Trophoblast cell (in vitro differentiated cells and primary cell): Measurements from ENCODE around the gene PRMT1.

ENCODE experiments used
- DNase-seq, 2 donors: peaks; one replicate each; pipeline ENCODE4 v3.0.0-alpha.2; 2016
- H2AFZ ChIP-seq: 2 replicates; pipeline ENCODE4 v1.6.1; 2013; ENCODE audit warnings: low read length, moderate library complexity, mild to moderate bottlenecking; ENCODE audit not compliant: insufficient read depth, poor library complexity
- H2AK5ac ChIP-seq: 2 replicates; pipeline ENCODE4 v1.6.1; 2013; ENCODE audit warnings: mild to moderate bottlenecking, low read length
- H2BK120ac ChIP-seq: 2 replicates; pipeline ENCODE4 v1.6.1; 2013; ENCODE audit warnings: low read length, mild to moderate bottlenecking, moderate library complexity; ENCODE audit not compliant: insufficient read depth, poor library complexity
- H2BK12ac ChIP-seq: 2 replicates; pipeline ENCODE4 v1.6.1; 2013; ENCODE audit warnings: mild to moderate bottlenecking, low read length, moderate library complexity
- H2BK5ac ChIP-seq: 2 replicates; pipeline ENCODE4 v1.6.1; 2013; ENCODE audit warnings: low read length, low read depth, moderate library complexity, mild to moderate bottlenecking; ENCODE audit not compliant: poor library complexity
- H3K14ac ChIP-seq: 2 replicates; pipeline ENCODE4 v1.6.1; 2013; ENCODE audit warnings: mild to moderate bottlenecking, low read length
- H3K18ac ChIP-seq: 2 replicates; pipeline ENCODE4 v1.6.1; 2013; ENCODE audit warnings: mild to moderate bottlenecking, low read length
- H3K23ac ChIP-seq: 2 replicates; pipeline ENCODE4 v1.6.1; 2013; ENCODE audit warnings: low read length
- H3K27ac ChIP-seq: 2 replicates; pipeline ENCODE4 v1.5.1; 2013; ENCODE audit warnings: low read depth, mild to moderate bottlenecking, inconsistent platforms, low read length, moderate library complexity
- H3K27me3 ChIP-seq: 2 replicates; pipeline ENCODE4 v1.6.1; 2013; ENCODE audit warnings: inconsistent platforms, mild to moderate bottlenecking, low read length, moderate library complexity; ENCODE audit not compliant: insufficient read depth
- H3K36me3 ChIP-seq, 2 experiments: 1 replicate in 1 of 2; 2 replicates in 1 of 2; pipeline ENCODE4 v1.6.1; 2013; ENCODE audit warnings: low read length in 2 of 2, mild to moderate bottlenecking in 2 of 2, moderate library complexity in 1 of 2; ENCODE audit not compliant: insufficient read depth in 2 of 2, control insufficient read depth in 1 of 2
- H3K4ac ChIP-seq: 2 replicates; pipeline ENCODE4 v1.6.1; 2013; ENCODE audit warnings: low read depth, mild to moderate bottlenecking, low read length, moderate library complexity
- H3K4me1 ChIP-seq, 2 experiments: 1 replicate in 1 of 2; 2 replicates in 1 of 2; pipeline ENCODE4 v1.6.1; 2013; ENCODE audit warnings: low read length in 2 of 2, mild to moderate bottlenecking in 2 of 2, moderate library complexity in 1 of 2; ENCODE audit not compliant: insufficient read depth in 2 of 2, control insufficient read depth in 1 of 2
- H3K4me2 ChIP-seq: 2 replicates; pipeline ENCODE4 v1.6.1; 2013; ENCODE audit warnings: inconsistent platforms, mild to moderate bottlenecking, low read length, moderate library complexity
- H3K4me3 ChIP-seq: 2 replicates; pipeline ENCODE4 v1.5.1; 2013; ENCODE audit warnings: mild to moderate bottlenecking, low read depth, low read length, inconsistent platforms
- H3K79me1 ChIP-seq: one replicate; pipeline ENCODE4 v1.6.1; 2013; ENCODE audit warnings: low read length
- H3K79me2 ChIP-seq: 2 replicates; pipeline ENCODE4 v1.6.1; 2013; ENCODE audit warnings: low read length, mild to moderate bottlenecking; ENCODE audit not compliant: control insufficient read depth, insufficient read depth, poor library complexity
- H3K9ac ChIP-seq: 2 replicates; pipeline ENCODE4 v1.6.1; 2013; ENCODE audit warnings: mild to moderate bottlenecking, low read length
- H3K9me3 ChIP-seq: 2 replicates; pipeline ENCODE4 v1.6.1; 2013; ENCODE audit warnings: low read depth, mild to moderate bottlenecking, control low read depth, inconsistent platforms, low read length; ENCODE audit not compliant: insufficient read depth
- H4K12ac ChIP-seq: 2 replicates; pipeline ENCODE4 v1.6.1; 2013; ENCODE audit warnings: low read depth, mild to moderate bottlenecking, low read length, moderate library complexity
- H4K8ac ChIP-seq: 2 replicates; pipeline ENCODE4 v1.6.1; 2013; ENCODE audit warnings: low read depth, mild to moderate bottlenecking, low read length, moderate library complexity
- H4K91ac ChIP-seq: one replicate; pipeline ENCODE4 v1.6.1; 2013; ENCODE audit warnings: low read depth, mild to moderate bottlenecking, low read length, moderate library complexity
- WGBS: extraction: QIAGEN DNeasy Blood & Tissue Kit; methylation state at CpG from one replicate; pipeline ENCODE4 v1.1.7; 2013; ENCODE audit warnings: missing lambda C conversion rate; ENCODE audit not compliant: insufficient read length, insufficient coverage; ENCODE audit errors: extremely low coverage; 5-methylcytosine and 5-hydroxymethylcytosine counted together

The PRMT1 gene

GRCh38 chr19:49656456-49657109 lies 20.5 kb upstream of the PRMT1 start:
- Histone ChIP-seq H3K79me2 (no peaks in the 10 kb centered on the region), H3K4ac (no peak overlapping the region), H3K4me1 (no peaks in the 10 kb centered on the region), H2BK5ac (no peak overlapping the region), H4K12ac (no peak overlapping the region), H2BK120ac (no peak overlapping the region), H3K9me3 (peaks cover 8% of the 10 kb centered on the region), H3K27me3 (no peaks in the 10 kb centered on the region), H3K27ac (no peak overlapping the region), H3K36me3 (peaks cover 94 to 97% of the 10 kb centered on the region in 2 experiments), H3K4me2 (no peak overlapping the region), H3K9ac (no peak overlapping the region), H4K91ac (no peak overlapping the region), H3K23ac (no peak overlapping the region), H3K18ac (no peak overlapping the region), H2AK5ac (no peak overlapping the region), H3K79me1 (no peaks in the 10 kb centered on the region), H3K4me3 (no peak overlapping the region), H2BK12ac (no peak overlapping the region), H4K8ac (no peak overlapping the region), H2AFZ (no peak overlapping the region), H3K14ac (no peak overlapping the region)
- no CpG with 5 or more reads among the region's 17 CpGs for WGBS
- peak; percentile 90 for DNase-seq

- Histone ChIP-seq H3K14ac (no peak overlapping the region), H2AFZ (no peak overlapping the region), H3K4ac (no peak overlapping the region), H3K27ac (no peak overlapping the region), H3K36me3 (peaks cover 94 to 97% of the 10 kb centered on the region in 2 experiments), H3K9ac (no peak overlapping the region), H3K4me3 (no peak overlapping the region), H2BK12ac (no peak overlapping the region), H2AK5ac (no peak overlapping the region), H4K91ac (no peak overlapping the region), H4K12ac (no peak overlapping the region), H3K23ac (no peak overlapping the region), H2BK5ac (no peak overlapping the region), H2BK120ac (no peak overlapping the region), H3K27me3 (no peaks in the 10 kb centered on the region), H3K4me2 (no peak overlapping the region), H3K79me1 (no peaks in the 10 kb centered on the region), H3K18ac (no peak overlapping the region), H4K8ac (no peak overlapping the region), H3K9me3 (peaks cover 8% of the 10 kb centered on the region), H3K79me2 (no peaks in the 10 kb centered on the region), H3K4me1 (no peaks in the 10 kb centered on the region)
- WGBS, result no CpG with 5 or more reads among the region's 22 CpGs
- no peak for DNase-seq
Measured at GRCh38 chr19:49657493-49658138, 19.5 kb upstream of the PRMT1 start.

- H3K4me3 ChIP-seq, result no peak overlapping the region
- no CpG with 5 or more reads among the region's 15 CpGs for WGBS
- H3K9me3 ChIP-seq, result peaks cover 8% of the 10 kb centered on the region
- H3K4ac ChIP-seq, result no peak overlapping the region
- no peak overlapping the region for H3K27ac ChIP-seq
- H2AFZ ChIP-seq, result no peak overlapping the region
- H3K18ac ChIP-seq, result no peak overlapping the region
- H2BK120ac ChIP-seq, result no peak overlapping the region
- H3K9ac ChIP-seq, result no peak overlapping the region
- H3K79me2 ChIP-seq, result no peaks in the 10 kb centered on the region
- H4K12ac ChIP-seq, result no peak overlapping the region
- no peaks in the 10 kb centered on the region for H3K79me1 ChIP-seq
- no peak overlapping the region for H3K14ac ChIP-seq
- no peaks in the 10 kb centered on the region for H3K4me1 ChIP-seq
- H2BK12ac ChIP-seq, result no peak overlapping the region
- H3K36me3 ChIP-seq, result peaks cover 94 to 97% of the 10 kb centered on the region in 2 experiments
- H4K91ac ChIP-seq, result no peak overlapping the region
- no peak overlapping the region for H4K8ac ChIP-seq
- H3K23ac ChIP-seq, result no peak overlapping the region
- no peak overlapping the region for H2AK5ac ChIP-seq
- no peak for DNase-seq
- no peak overlapping the region for H3K4me2 ChIP-seq
- H2BK5ac ChIP-seq, result no peak overlapping the region
- H3K27me3 ChIP-seq, result no peaks in the 10 kb centered on the region
Measured at GRCh38 chr19:49658139-49658517, 18.9 kb upstream of the PRMT1 start.

GRCh38 chr19:49658566-49659442 lies 18.3 kb upstream of the PRMT1 start:
- Histone ChIP-seq H2BK5ac (no peak overlapping the region), H3K36me3 (peaks cover 90 to 93% of the 10 kb centered on the region in 2 experiments), H3K9me3 (peaks cover 8% of the 10 kb centered on the region), H4K12ac (no peak overlapping the region), H4K8ac (no peak overlapping the region), H3K4me1 (peaks cover 0 to under 1% of the 10 kb centered on the region in 2 experiments), H2AFZ (no peak overlapping the region), H3K27me3 (no peaks in the 10 kb centered on the region), H3K79me1 (no peaks in the 10 kb centered on the region), H3K9ac (no peak overlapping the region), H2BK12ac (no peak overlapping the region), H2AK5ac (no peak overlapping the region), H3K4ac (no peak overlapping the region), H3K4me2 (no peak overlapping the region), H3K14ac (no peak overlapping the region), H3K4me3 (no peak overlapping the region), H3K23ac (no peak overlapping the region), H3K27ac (no peak overlapping the region), H3K79me2 (no peaks in the 10 kb centered on the region), H3K18ac (no peak overlapping the region), H4K91ac (no peak overlapping the region), H2BK120ac (no peak overlapping the region)
- WGBS, result no CpG with 5 or more reads among the region's 12 CpGs
- no peak for DNase-seq
